COR-L47 (cell line): Measurements from ENCODE around the gene NECAB3.

Experiments
- DNase-seq: peaks from one replicate; lab custom pipeline; 2025; lab: John Stamatoyannopoulos, UW

Gene NECAB3

GRCh38 chr20:33696448-33696847 is 22.2 kb upstream of the NECAB3 start:
- no peak for DNase-seq

- DNase-seq = no peak
Measured at GRCh38 chr20:33694639-33695012, 20.4 kb upstream of the NECAB3 start.

GRCh38 chr20:33693741-33694638 is 19.8 kb upstream of the NECAB3 start:
- DNase-seq = peak; percentile 69

- no peak for DNase-seq
Measured at GRCh38 chr20:33693289-33693688, 19.1 kb upstream of the NECAB3 start.

- no peak for DNase-seq
Measured at GRCh38 chr20:33689973-33690372, 15.7 kb upstream of the NECAB3 start.

- no peak for DNase-seq
Measured at GRCh38 chr20:33689493-33689892, 15.3 kb upstream of the NECAB3 start.

GRCh38 chr20:33688938-33689424 is 14.8 kb upstream of the NECAB3 start:
- no peak for DNase-seq

GRCh38 chr20:33687993-33688937 is 14.0 kb upstream of the NECAB3 start:
- no peak for DNase-seq

GRCh38 chr20:33687370-33687915 is 13.2 kb upstream of the NECAB3 start:
- DNase-seq = no peak

GRCh38 chr20:33686984-33687366 is 12.7 kb upstream of the NECAB3 start:
- no peak for DNase-seq

- peak; percentile 97 for DNase-seq
Measured at GRCh38 chr20:33686100-33686983, 12.1 kb upstream of the NECAB3 start, which contains the start of gene E2F1. Gene E2F1 (minus strand): TSS chr20:33686385. CDS start chr20:33686264, 121 bp downstream.

GRCh38 chr20:33685328-33686099 is 11.3 kb upstream of the NECAB3 start:
- peak; percentile 60 for DNase-seq

- DNase-seq = peak; percentile 96
Measured at GRCh38 chr20:33684533-33685327, 10.5 kb upstream of the NECAB3 start.

- DNase-seq = peak; percentile 28
Measured at GRCh38 chr20:33681728-33682353, 7.6 kb upstream of the NECAB3 start.

GRCh38 chr20:33681288-33681687 is 7.1 kb upstream of the NECAB3 start:
- DNase-seq = no peak

GRCh38 chr20:33680686-33681085 is 6.5 kb upstream of the NECAB3 start:
- no peak for DNase-seq

GRCh38 chr20:33679758-33680485 is 5.7 kb upstream of the NECAB3 start:
- no peak for DNase-seq

- no peak for DNase-seq
Measured at GRCh38 chr20:33677991-33678702, 3.9 kb upstream of the NECAB3 start.
